DOHH2 (cell line): ENCODE results near the gene GRM3.

Experiments used
- H3F3A ChIP-seq: fragments of 200-600 bp; sonication (generic), shearing (Covaris generic); 2 replicates; pipeline ENCODE4 v1.6.0; 2016; ENCODE audit warnings: antibody characterized with exemption, mild to moderate bottlenecking; ENCODE audit not compliant: control insufficient read depth, insufficient read depth
- H3K27ac ChIP-seq: fragments of 200-600 bp; sonication (generic); 2 replicates; pipeline ENCODE4 v1.5.1; 2014; ENCODE audit warnings: low read depth, mild to moderate bottlenecking, low read length, moderate library complexity
- H3K27me3 ChIP-seq: fragments of 200-600 bp; sonication (generic); 2 replicates; pipeline ENCODE4 v1.6.1; 2014; ENCODE audit warnings: mild to moderate bottlenecking, low read length, mixed read lengths; ENCODE audit not compliant: control insufficient read depth
- H3K36me3 ChIP-seq: fragments of 200-600 bp; sonication (generic); 2 replicates; pipeline ENCODE4 v1.6.1; 2014; ENCODE audit warnings: mild to moderate bottlenecking, low read length, moderate library complexity, mixed read lengths; ENCODE audit not compliant: control insufficient read depth
- H3K4me1 ChIP-seq: fragments of 200-600 bp; sonication (generic); 2 replicates; pipeline ENCODE4 v1.6.1; 2014; ENCODE audit warnings: mild to moderate bottlenecking, low read length, mixed read lengths; ENCODE audit not compliant: control insufficient read depth
- H3K4me2 ChIP-seq: fragments of 200-600 bp; sonication (generic); 2 replicates; pipeline ENCODE4 v1.6.0; 2014; ENCODE audit warnings: mild to moderate bottlenecking, low read length, moderate library complexity
- H3K4me3 ChIP-seq: fragments of 200-600 bp; sonication (generic); 2 replicates; pipeline ENCODE4 v1.5.1; 2014; ENCODE audit warnings: mild to moderate bottlenecking, low read length, mixed read lengths
- H3K79me2 ChIP-seq: fragments of 200-600 bp; sonication (generic); 2 replicates; pipeline ENCODE4 v1.6.1; 2014; ENCODE audit warnings: mild to moderate bottlenecking, low read length, mixed read lengths; ENCODE audit not compliant: control insufficient read depth
- H3K9me2 ChIP-seq: fragments of 200-600 bp; sonication (generic); replicated peaks from 2 replicates; pipeline ENCODE4 v1.6.1; 2014; ENCODE audit warnings: mild to moderate bottlenecking, low read length, mixed read lengths; ENCODE audit not compliant: control insufficient read depth
- H3K9me3 ChIP-seq: fragments of 200-600 bp; sonication (generic); 2 replicates; pipeline ENCODE4 v1.6.1; 2014; ENCODE audit warnings: antibody characterized with exemption, low read length, mixed read lengths; ENCODE audit not compliant: control insufficient read depth, insufficient read depth
- H4K20me1 ChIP-seq: fragments of 200-600 bp; sonication (generic); 2 replicates; pipeline ENCODE4 v1.6.0; 2014; ENCODE audit warnings: low read depth, mild to moderate bottlenecking, antibody characterized with exemption, low read length, moderate library complexity; ENCODE audit not compliant: control insufficient read depth, insufficient read depth
- EZH2phosphoT487 ChIP-seq: fragments of 200-600 bp; sonication (generic); IDR thresholded peaks from 2 replicates; pipeline ENCODE4 v1.6.1; 2017; ENCODE audit warnings: borderline replicate concordance, mild to moderate bottlenecking, antibody characterized with exemption, low read length, moderate library complexity, mixed read lengths
- TF ChIP-seq, protein P1 (sequence below): fragments of 200-600 bp; sonication (generic); IDR thresholded peaks from one replicate; pipeline ENCODE4 v1.5.1; 2014; ENCODE audit warnings: antibody characterized with exemption, mild to moderate bottlenecking, low read depth, low read length; ENCODE audit not compliant: poor library complexity, severe bottlenecking

The GRM3 gene

DNA sequence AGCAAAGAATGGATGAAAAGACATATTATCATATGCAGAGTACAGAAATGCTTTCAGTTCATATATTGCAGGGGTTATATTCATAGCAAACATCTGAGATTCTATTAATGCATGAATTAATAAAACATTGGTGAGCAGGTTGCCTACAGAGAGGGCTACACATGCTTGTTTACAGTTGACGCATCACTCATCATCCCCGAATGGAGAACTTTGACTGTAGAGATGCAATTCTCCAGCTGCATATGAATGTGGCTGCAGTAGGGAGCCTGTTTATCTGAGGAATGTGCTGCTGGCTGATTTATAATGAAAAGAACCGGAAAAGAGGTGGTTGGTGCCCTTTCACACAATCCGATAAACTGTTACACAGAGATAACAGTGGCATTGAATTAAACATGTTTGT, 116.5 kb downstream of the GRM3 start:
- Histone ChIP-seq H3K27me3 (no peaks in the 10 kb centered on the region), H3K9me2 (no peaks in the 10 kb centered on the region; the same call in 1 of the 2 replicates), H3K4me1 (no peaks in the 10 kb centered on the region), H3F3A (no peaks in the 10 kb centered on the region), H3K4me2 (no peak overlapping the region), H3K27ac (no peak overlapping the region), H3K4me3 (no peak overlapping the region), H3K79me2 (no peaks in the 10 kb centered on the region), H4K20me1 (no peaks in the 10 kb centered on the region), H3K9me3 (no peaks in the 10 kb centered on the region), H3K36me3 (no peaks in the 10 kb centered on the region)
- no peak for TF ChIP-seq EZH2phosphoT487
- TF ChIP-seq, protein P1, sequence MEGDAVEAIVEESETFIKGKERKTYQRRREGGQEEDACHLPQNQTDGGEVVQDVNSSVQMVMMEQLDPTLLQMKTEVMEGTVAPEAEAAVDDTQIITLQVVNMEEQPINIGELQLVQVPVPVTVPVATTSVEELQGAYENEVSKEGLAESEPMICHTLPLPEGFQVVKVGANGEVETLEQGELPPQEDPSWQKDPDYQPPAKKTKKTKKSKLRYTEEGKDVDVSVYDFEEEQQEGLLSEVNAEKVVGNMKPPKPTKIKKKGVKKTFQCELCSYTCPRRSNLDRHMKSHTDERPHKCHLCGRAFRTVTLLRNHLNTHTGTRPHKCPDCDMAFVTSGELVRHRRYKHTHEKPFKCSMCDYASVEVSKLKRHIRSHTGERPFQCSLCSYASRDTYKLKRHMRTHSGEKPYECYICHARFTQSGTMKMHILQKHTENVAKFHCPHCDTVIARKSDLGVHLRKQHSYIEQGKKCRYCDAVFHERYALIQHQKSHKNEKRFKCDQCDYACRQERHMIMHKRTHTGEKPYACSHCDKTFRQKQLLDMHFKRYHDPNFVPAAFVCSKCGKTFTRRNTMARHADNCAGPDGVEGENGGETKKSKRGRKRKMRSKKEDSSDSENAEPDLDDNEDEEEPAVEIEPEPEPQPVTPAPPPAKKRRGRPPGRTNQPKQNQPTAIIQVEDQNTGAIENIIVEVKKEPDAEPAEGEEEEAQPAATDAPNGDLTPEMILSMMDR = no peak

DNA sequence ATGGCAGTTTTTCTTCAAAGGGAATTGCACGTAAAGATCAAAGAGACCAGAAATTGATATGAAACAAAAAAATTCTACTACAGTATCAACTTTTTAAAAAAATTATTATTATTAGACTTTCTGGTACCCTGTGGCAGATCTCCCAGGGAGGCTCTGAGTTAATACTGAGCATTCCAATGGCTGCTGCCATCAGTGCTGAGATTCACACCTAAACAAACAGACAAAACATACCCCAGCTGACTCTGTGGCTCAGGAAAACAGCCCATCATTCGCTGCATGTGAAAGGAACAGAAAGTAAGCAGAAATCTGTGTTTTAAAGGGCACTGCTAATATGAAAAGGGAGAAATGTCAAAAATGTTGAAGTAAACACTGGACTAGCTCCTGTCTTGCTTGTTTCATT, 118.4 kb downstream of the GRM3 start:
- Histone ChIP-seq H3K9me3 (no peaks in the 10 kb centered on the region), H3K27ac (no peak overlapping the region), H4K20me1 (no peaks in the 10 kb centered on the region), H3K9me2 (no peaks in the 10 kb centered on the region; the same call in 1 of the 2 replicates), H3K27me3 (no peaks in the 10 kb centered on the region), H3K4me3 (no peak overlapping the region), H3F3A (no peaks in the 10 kb centered on the region), H3K4me2 (no peak overlapping the region), H3K36me3 (no peaks in the 10 kb centered on the region), H3K4me1 (no peaks in the 10 kb centered on the region), H3K79me2 (no peaks in the 10 kb centered on the region)
- TF ChIP-seq, protein P1 = no peak
- no peak for TF ChIP-seq EZH2phosphoT487

DNA sequence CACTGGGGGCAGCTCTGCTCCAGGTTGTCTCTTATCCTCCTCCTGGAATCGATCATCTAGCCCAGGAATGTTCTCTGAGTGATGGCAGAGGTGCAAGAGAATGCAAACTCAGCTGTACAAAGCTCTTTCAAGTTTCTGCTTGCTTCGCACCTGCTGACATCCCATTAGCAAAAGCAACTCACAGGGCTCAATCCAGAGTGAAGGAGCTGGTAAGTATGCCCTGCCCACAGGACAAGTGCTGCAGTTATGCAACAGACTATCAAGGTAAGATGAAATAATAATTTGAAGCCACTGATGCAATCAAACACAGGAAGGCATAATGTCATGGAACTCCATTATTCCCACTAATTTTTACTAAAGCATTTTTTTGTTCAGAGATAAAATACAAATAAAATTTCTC, 122.2 kb downstream of the GRM3 start:
- H3K79me2 ChIP-seq = no peaks in the 10 kb centered on the region
- H3F3A ChIP-seq = no peaks in the 10 kb centered on the region
- H4K20me1 ChIP-seq = no peaks in the 10 kb centered on the region
- no peaks in the 10 kb centered on the region for H3K9me2 ChIP-seq
- no peaks in the 10 kb centered on the region for H3K9me3 ChIP-seq
- TF ChIP-seq, protein P1 = no peak
- no peak for TF ChIP-seq EZH2phosphoT487
- no peaks in the 10 kb centered on the region for H3K27me3 ChIP-seq
- H3K36me3 ChIP-seq = no peaks in the 10 kb centered on the region
- no peak overlapping the region for H3K4me3 ChIP-seq
- H3K4me1 ChIP-seq = no peaks in the 10 kb centered on the region
- no peak overlapping the region for H3K27ac ChIP-seq
- no peak overlapping the region for H3K4me2 ChIP-seq

DNA sequence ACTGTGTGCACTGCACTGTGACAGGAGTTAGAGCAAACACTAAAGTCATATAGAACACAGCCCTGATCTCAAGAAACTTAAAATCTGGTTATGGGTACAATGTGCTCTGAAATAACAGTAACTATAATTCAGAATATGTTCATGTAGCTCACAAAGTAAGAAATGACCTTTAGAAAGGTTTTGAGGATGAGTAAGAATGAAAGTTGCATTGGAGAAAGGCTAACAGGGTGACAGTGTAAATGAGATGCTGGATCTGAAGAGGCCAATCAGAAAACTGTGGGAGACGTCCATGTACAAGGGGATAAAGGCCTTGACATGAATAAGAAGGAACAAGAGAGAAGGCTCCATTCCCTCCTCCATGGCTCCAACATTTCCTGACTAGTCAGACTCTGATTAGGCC, 124.7 kb downstream of the GRM3 start:
- Histone ChIP-seq H3K9me2 (no peaks in the 10 kb centered on the region), H3K27ac (no peak overlapping the region), H3K4me2 (no peak overlapping the region), H3F3A (no peaks in the 10 kb centered on the region), H3K36me3 (no peaks in the 10 kb centered on the region), H3K27me3 (no peaks in the 10 kb centered on the region), H3K79me2 (no peaks in the 10 kb centered on the region), H4K20me1 (no peaks in the 10 kb centered on the region), H3K9me3 (no peaks in the 10 kb centered on the region), H3K4me1 (no peaks in the 10 kb centered on the region), H3K4me3 (no peak overlapping the region)
- TF ChIP-seq, protein P1 = no peak
- TF ChIP-seq EZH2phosphoT487 = no peak
